AG04450 (cell line): ENCODE data around the gene AP2A2. TPM values are rescaled to one million over a fixed set of nuclear protein-coding genes. Genes with fewer than 3 reads are reported as not detected.

Experiments used
- CTCF ChIA-PET: fragments of 300-600, 350-600 bp; formaldehyde crosslinking; extraction: SDS; loops from one replicate; lab custom pipeline; 2022; ENCODE audit warnings: antibody characterized with exemption, inconsistent platforms; lab: Charles Lee
- POLR2A ChIA-PET: fragments of 350-600 bp; formaldehyde crosslinking; extraction: SDS; loops from one replicate; lab custom pipeline; 2021; ENCODE audit warnings: antibody characterized with exemption, inconsistent platforms; lab: Yijun Ruan, JAX
- DNase-seq: peaks from one replicate; pipeline ENCODE4 v3.0.0-alpha.2; 2011; ENCODE audit warnings: low read depth, low spot score
- H3K27ac ChIP-seq: one replicate; pipeline ENCODE4 v1.5.1; 2012; ENCODE audit warnings: low read depth, low read length, control low read depth
- H3K27me3 ChIP-seq: one replicate; pipeline ENCODE4 v1.6.0; 2012; ENCODE audit warnings: low read length; ENCODE audit not compliant: control insufficient read depth, insufficient read depth
- H3K4me3 ChIP-seq: 2 replicates; pipeline ENCODE4 v1.5.1; 2011; ENCODE audit warnings: mild to moderate bottlenecking, low read depth, low read length, control low read depth
- H3K9me3 ChIP-seq: 2 replicates; pipeline ENCODE4 v1.5.1; 2012; ENCODE audit warnings: low read length; ENCODE audit not compliant: control insufficient read depth, insufficient read depth
- polyA plus RNA-seq: library from polyadenylated mRNA; depleted of rRNA; stranded (reverse); fragments of >200 nt; gene quantifications from 2 replicates; pipeline ENCODE4 v1.2.3, GENCODE V29; 2011
- TF ChIP-seq, protein P1 (sequence below): IDR thresholded peaks from 2 replicates; pipeline ENCODE4 v1.5.1; 2011; ENCODE audit warnings: low read depth, low read length, control low read depth, inconsistent platforms

The AP2A2 gene
- polyA plus RNA-seq, 1 experiment: 54.2 TPM

GRCh38 chr11:968822-969221 lies 43.2 kb downstream of the AP2A2 start:
- no peaks in the 10 kb centered on the region; the same call in 1 of the 2 replicates for H3K9me3 ChIP-seq
- CTCF ChIA-PET: no interaction called here
- TF ChIP-seq, protein P1, sequence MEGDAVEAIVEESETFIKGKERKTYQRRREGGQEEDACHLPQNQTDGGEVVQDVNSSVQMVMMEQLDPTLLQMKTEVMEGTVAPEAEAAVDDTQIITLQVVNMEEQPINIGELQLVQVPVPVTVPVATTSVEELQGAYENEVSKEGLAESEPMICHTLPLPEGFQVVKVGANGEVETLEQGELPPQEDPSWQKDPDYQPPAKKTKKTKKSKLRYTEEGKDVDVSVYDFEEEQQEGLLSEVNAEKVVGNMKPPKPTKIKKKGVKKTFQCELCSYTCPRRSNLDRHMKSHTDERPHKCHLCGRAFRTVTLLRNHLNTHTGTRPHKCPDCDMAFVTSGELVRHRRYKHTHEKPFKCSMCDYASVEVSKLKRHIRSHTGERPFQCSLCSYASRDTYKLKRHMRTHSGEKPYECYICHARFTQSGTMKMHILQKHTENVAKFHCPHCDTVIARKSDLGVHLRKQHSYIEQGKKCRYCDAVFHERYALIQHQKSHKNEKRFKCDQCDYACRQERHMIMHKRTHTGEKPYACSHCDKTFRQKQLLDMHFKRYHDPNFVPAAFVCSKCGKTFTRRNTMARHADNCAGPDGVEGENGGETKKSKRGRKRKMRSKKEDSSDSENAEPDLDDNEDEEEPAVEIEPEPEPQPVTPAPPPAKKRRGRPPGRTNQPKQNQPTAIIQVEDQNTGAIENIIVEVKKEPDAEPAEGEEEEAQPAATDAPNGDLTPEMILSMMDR: no peak
- H3K27me3 ChIP-seq: no peaks in the 10 kb centered on the region
- no peak overlapping the region for H3K4me3 ChIP-seq
- no peak overlapping the region for H3K27ac ChIP-seq
- no peak for DNase-seq
- POLR2A ChIA-PET: no interaction called here

DNA sequence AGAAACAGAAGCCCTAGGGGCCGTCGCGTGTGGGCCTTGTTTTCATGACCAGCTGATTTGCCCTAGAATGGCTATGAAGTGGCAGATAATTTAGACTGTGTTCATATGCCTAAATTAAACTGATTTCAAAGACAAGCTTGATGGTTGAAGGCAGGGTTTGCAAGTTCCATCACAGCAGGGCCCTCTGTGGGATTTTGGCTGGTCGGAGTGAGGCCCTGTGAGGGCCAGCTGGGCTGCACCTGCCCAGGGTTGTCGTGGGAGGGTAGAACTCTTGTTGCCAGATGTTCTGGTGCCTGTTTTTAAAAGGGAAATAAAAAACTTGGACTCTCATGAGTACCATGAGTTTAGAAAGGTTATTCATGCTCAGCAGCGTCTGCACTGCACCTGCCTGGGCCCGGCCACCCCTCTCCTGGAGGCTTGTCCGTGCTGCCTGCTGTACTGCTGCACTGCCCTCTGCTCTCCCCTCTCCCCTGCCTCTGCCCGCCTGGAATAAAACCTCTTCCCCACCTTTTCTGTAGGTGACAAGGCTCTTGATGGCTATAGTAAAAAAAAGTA lies 44.1 kb downstream of the AP2A2 start:
- H3K27me3 ChIP-seq: no peaks in the 10 kb centered on the region
- TF ChIP-seq, protein P1: no peak
- CTCF ChIA-PET: no interaction called here
- no peak overlapping the region for H3K27ac ChIP-seq
- no peak for DNase-seq
- H3K9me3 ChIP-seq: no peaks in the 10 kb centered on the region; the same call in 1 of the 2 replicates
- POLR2A ChIA-PET: no interaction called here
- no peak overlapping the region for H3K4me3 ChIP-seq

DNA sequence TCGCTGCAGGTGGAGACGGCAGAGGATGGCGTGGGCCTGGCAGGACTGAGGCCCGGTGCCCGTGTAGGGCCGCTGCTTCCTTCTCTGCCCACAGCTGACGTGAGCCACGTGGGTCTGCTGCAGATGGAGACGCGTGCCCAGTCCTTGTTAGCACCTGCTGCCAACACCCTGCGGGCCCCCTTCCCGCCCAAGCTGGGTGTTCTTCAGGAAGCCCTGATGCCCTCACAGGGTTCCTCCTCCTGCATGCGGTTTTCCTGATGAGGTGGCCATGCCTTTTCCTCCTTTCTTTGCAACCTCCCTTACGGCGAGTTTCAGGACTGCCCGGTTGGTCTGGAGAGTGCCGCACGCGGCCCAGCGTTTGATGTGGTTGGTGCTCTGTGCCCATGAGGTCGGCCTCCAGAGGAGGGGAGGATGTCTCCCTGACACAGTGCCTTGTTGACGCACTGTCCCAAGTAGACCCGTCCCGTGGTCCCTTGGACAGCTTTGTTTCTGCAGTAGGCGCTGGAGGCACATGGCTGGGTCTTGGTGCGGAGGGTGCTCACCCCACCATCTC lies 44.7 kb downstream of the AP2A2 start:
- ChIA-PET POLR2A (no interaction called here), CTCF (no interaction called here)
- TF ChIP-seq, protein P1: no peak
- Histone ChIP-seq H3K27me3 (no peaks in the 10 kb centered on the region), H3K4me3 (no peak overlapping the region), H3K27ac (no peak overlapping the region), H3K9me3 (no peaks in the 10 kb centered on the region; the same call in 1 of the 2 replicates)
- DNase-seq: no peak

DNA sequence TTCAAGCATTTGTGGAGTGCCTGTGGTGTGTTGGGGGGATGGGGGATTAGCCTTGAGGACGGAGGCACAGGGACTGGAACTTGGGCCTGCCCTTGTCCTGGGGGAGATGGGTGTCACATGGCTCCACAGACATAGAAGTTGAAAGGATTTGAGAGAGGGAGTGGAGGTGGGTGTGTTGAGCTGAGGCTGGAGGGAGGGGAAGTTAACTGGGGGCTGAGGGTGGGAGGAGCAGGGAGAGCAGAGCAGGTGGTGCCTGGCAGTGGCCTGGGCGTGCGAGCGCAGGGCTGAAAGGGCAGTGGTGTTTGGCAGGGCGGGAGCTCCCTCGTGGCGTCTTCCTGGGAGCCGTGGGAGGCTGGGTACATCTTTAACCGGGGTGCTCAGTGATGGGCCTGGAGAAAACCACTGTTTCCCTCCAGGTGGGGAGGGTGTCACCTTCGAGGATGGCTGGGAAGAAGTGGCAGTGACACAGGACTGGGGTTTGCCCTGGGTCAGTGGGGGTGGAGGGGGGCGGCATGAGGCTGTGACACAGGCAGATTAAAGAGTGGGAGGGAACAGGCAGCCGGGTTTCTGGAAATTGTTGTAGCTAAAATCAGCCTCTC lies 45.5 kb downstream of the AP2A2 start:
- no peak for DNase-seq
- TF ChIP-seq, protein P1: no peak
- CTCF ChIA-PET: no interaction called here
- no peak overlapping the region for H3K27ac ChIP-seq
- H3K27me3 ChIP-seq: no peaks in the 10 kb centered on the region
- H3K4me3 ChIP-seq: no peak overlapping the region
- POLR2A ChIA-PET: no interaction called here
- H3K9me3 ChIP-seq: no peaks in the 10 kb centered on the region; the same call in 1 of the 2 replicates

DNA sequence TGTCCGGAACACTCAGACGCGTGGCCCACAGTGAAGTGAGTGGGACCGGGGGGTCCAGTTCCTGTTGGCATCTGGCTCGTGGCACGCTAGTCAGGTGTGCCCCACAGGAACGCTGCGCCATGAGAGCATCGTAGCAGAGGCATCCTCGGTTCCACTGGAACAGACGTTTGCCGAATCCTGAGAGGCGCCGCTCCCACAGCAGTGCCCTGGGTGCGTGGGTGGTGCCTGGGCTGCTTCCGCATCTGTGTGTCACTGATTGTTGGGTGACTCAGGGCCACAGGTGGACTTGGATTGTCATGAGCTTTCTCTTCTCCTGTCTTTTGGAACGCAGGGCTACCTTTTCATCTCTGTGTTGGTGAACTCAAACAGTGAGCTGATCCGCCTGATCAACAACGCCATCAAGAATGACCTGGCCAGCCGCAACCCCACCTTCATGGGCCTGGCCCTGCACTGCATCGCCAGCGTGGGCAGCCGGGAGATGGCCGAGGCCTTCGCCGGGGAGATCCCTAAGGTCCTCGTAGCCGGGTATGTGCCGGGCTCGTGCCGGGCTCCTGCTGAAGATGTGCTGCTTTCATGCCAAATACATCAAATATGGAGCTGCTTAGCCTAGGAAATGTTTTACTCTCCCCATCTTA lies 46.2 kb downstream of the AP2A2 start:
- Histone ChIP-seq H3K27ac (no peak overlapping the region), H3K27me3 (no peaks in the 10 kb centered on the region), H3K9me3 (no peaks in the 10 kb centered on the region; the same call in 1 of the 2 replicates), H3K4me3 (no peak overlapping the region)
- CTCF ChIA-PET: interaction anchor here (0.6 kb wide), 1 partner anchor 414 kb away, joined by 3 read pairs; no protein-coding TSS in a partner anchor
- no peak for DNase-seq
- POLR2A ChIA-PET: no interaction called here
- TF ChIP-seq, protein P1: no peak
